GM12878 (cell line): Measurements from ENCODE around the gene TTF2. TPM values are rescaled to one million over a fixed set of nuclear protein-coding genes. Genes with fewer than 3 reads are reported as not detected.
A peak's percentile ranks its signal among the peaks of the same experiment; 100 is the strongest.

ENCODE experiments used
- ATAC-seq: fragments of 200-7000 bp; cut with Tn5 transposase; 3 replicates; pipeline ENCODE4 v1.9.1; 2020; ENCODE audit warnings: mild to moderate bottlenecking, moderate library complexity
- BruUV-seq: library from RNA; stranded (reverse); fragments of 400-500 nt; replicated peaks from 2 replicates; lab custom pipeline; 2021; lab: Mats Ljungman, UMichigan
- CTCF ChIA-PET: fragments of 300-600 bp; sonication (Branson Sonifier 250); formaldehyde crosslinking; extraction: SDS; loops from one replicate; lab custom pipeline; 2021; ENCODE audit warnings: inconsistent platforms; lab: Yijun Ruan, JAX
- POLR2A ChIA-PET: fragments of 350-600 bp; formaldehyde crosslinking; extraction: SDS; loops from one replicate; lab custom pipeline; 2021; ENCODE audit warnings: inconsistent platforms; lab: Charles Lee
- RAD21 ChIA-PET: fragments of 300-600 bp; sonication (Branson Sonifier 250); formaldehyde crosslinking; loops from one replicate; lab custom pipeline; 2023; ENCODE audit warnings: antibody characterized with exemption; ENCODE audit not compliant: unreplicated experiment; lab: Charles Lee
- SMC1A ChIA-PET: fragments of 300-600 bp; sonication (Branson Sonifier 250); formaldehyde crosslinking; loops from one replicate; lab custom pipeline; 2023; ENCODE audit not compliant: unreplicated experiment, uncharacterized antibody; lab: Charles Lee
- DNase-seq: peaks from one replicate; pipeline ENCODE4 v3.0.0-alpha.2; 2011; ENCODE audit warnings: low read depth, low spot score
- FAIRE-seq: peaks from 3 replicates; lab custom pipeline; 2011; peaks lifted over from hg19 to GRCh38; lab: Jason Lieb, UNC
- H2AFZ ChIP-seq: 2 replicates; pipeline ENCODE4 v1.6.0; 2011; ENCODE audit warnings: low read depth, low read length, control low read depth; ENCODE audit not compliant: control insufficient read depth
- H3K27ac ChIP-seq: 2 replicates; pipeline ENCODE4 v1.5.1; 2011; ENCODE audit warnings: control low read depth; ENCODE audit not compliant: control insufficient read depth, insufficient read depth
- H3K27me3 ChIP-seq, 2 experiments: replicated peaks in 1 of 2; 2 replicates each; pipeline versions ENCODE4 v1.6.0 to v1.6.1; 2011; ENCODE audit warnings: low read length in 1 of 2; ENCODE audit not compliant: control insufficient read depth in 2 of 2, insufficient read depth in 2 of 2
- H3K36me3 ChIP-seq, 2 experiments: 2 replicates each; pipeline ENCODE4 v1.5.1; 2011; ENCODE audit warnings: low read length in 1 of 2; ENCODE audit not compliant: control insufficient read depth in 2 of 2, insufficient read depth in 2 of 2
- H3K4me1 ChIP-seq: 2 replicates; pipeline ENCODE4 v1.6.1; 2011; ENCODE audit warnings: mild to moderate bottlenecking, low read length, moderate library complexity, mixed read lengths; ENCODE audit not compliant: control insufficient read depth, insufficient read depth
- H3K4me2 ChIP-seq: 2 replicates; pipeline ENCODE4 v1.6.0; 2011; ENCODE audit warnings: control low read depth; ENCODE audit not compliant: control insufficient read depth, insufficient read depth
- H3K4me3 ChIP-seq: fragments of 200-600 bp; sonication (generic); 2 replicates; pipeline ENCODE4 v1.5.1; 2016
- H3K79me2 ChIP-seq: 2 replicates; pipeline ENCODE4 v1.6.0; 2011; ENCODE audit warnings: low read length; ENCODE audit not compliant: control insufficient read depth, insufficient read depth
- H3K9ac ChIP-seq: 2 replicates; pipeline ENCODE4 v1.8.0; 2011; ENCODE audit warnings: low read length, control low read depth, mixed read lengths; ENCODE audit not compliant: control insufficient read depth, insufficient read depth
- H3K9me3 ChIP-seq: replicated peaks from 3 replicates; pipeline ENCODE4 v1.5.1; 2011; ENCODE audit warnings: mild to moderate bottlenecking, low read length; ENCODE audit not compliant: control insufficient read depth, insufficient read depth
- H4K20me1 ChIP-seq: 2 replicates; pipeline ENCODE4 v1.6.0; 2011; ENCODE audit not compliant: control insufficient read depth, insufficient read depth
- CHD2 ChIP-seq: IDR thresholded peaks from 2 replicates; pipeline ENCODE4 v1.6.1; 2011; ENCODE audit warnings: low read depth, low read length, improper control_type of control experiment, borderline replicate concordance
- CTCF ChIP-seq, 3 experiments: IDR thresholded peaks in 2 of 3; conservative IDR thresholded peaks in 1 of 3; 2 replicates each; pipeline ENCODE4 v1.5.1; 2011; ENCODE audit warnings: low read depth in 3 of 3, low read length in 3 of 3, mild to moderate bottlenecking in 3 of 3, control low read depth in 2 of 3, moderate library complexity in 2 of 3, inconsistent platforms in 1 of 3, mixed read lengths in 1 of 3; ENCODE audit not compliant: control insufficient read depth in 2 of 3, insufficient read depth in 1 of 3; ENCODE audit errors: extremely low read depth in 1 of 3
- FOS ChIP-seq: IDR thresholded peaks from 3 replicates; pipeline ENCODE4 v1.6.1; 2011; ENCODE audit warnings: borderline replicate concordance; ENCODE audit not compliant: insufficient read length; ENCODE audit errors: extremely low read depth
- IRF4 ChIP-seq: IDR thresholded peaks from 2 replicates; pipeline ENCODE4 v1.6.1; 2011; ENCODE audit warnings: low read depth, low read length
- IRF5 ChIP-seq: fragments of 450-650 bp; IDR thresholded peaks from 2 replicates; pipeline ENCODE4 v1.6.1; 2017; ENCODE audit warnings: borderline replicate concordance
- MXI1 ChIP-seq: fragments of 150-350 bp; IDR thresholded peaks from 2 replicates; pipeline ENCODE4 v1.6.1; 2011; ENCODE audit warnings: low read depth, mild to moderate bottlenecking, inconsistent platforms, low read length, improper control_type of control experiment
- NBN ChIP-seq: fragments of 450-650 bp; IDR thresholded peaks from 2 replicates; pipeline ENCODE4 v1.6.1; 2016
- NFYB ChIP-seq: IDR thresholded peaks from 2 replicates; pipeline ENCODE4 v1.6.1; 2011; ENCODE audit warnings: low read depth, mild to moderate bottlenecking, low read length, improper control_type of control experiment, moderate library complexity; ENCODE audit not compliant: insufficient read depth
- NR2C2 ChIP-seq: IDR thresholded peaks from 2 replicates; pipeline ENCODE4 v1.6.1; 2011; ENCODE audit warnings: borderline replicate concordance, low read depth; ENCODE audit not compliant: control insufficient read depth, insufficient read length
- RAD21 ChIP-seq: IDR thresholded peaks from 2 replicates; pipeline ENCODE4 v1.6.1; 2011; ENCODE audit warnings: mild to moderate bottlenecking, low read depth, low read length, moderate library complexity; ENCODE audit not compliant: insufficient read depth
- SMAD1 ChIP-seq: fragments of 450-650 bp; IDR thresholded peaks from 2 replicates; pipeline ENCODE4 v1.6.1; 2018; ENCODE audit warnings: mild to moderate bottlenecking, low read depth; ENCODE audit not compliant: partially characterized antibody
- SMARCA5 ChIP-seq: fragments of 450-650 bp; IDR thresholded peaks from 2 replicates; pipeline ENCODE4 v1.6.1; 2017; ENCODE audit warnings: mild to moderate bottlenecking
- SMC3 ChIP-seq: IDR thresholded peaks from 2 replicates; pipeline ENCODE4 v1.6.1; 2011; ENCODE audit warnings: low read length, improper control_type of control experiment, borderline replicate concordance
- YY1 ChIP-seq: IDR thresholded peaks from 2 replicates; pipeline ENCODE4 v1.6.1; 2011; ENCODE audit warnings: low read depth, mild to moderate bottlenecking, low read length
- WGBS: methylation state at CpG from one replicate; pipeline ENCODE4 v1.1.6; 2016; ENCODE audit warnings: low lambda C conversion rate; ENCODE audit not compliant: insufficient replicate concordance, insufficient coverage; ENCODE audit errors: missing lambda C conversion rate; 5-methylcytosine and 5-hydroxymethylcytosine counted together
- in situ Hi-C: fragments of 300-500 bp; cut with MboI; formaldehyde crosslinking; loops from 9 replicates; pipeline ENCODE4 v1.14.3; 2018; ENCODE audit warnings: mixed read lengths
- intact Hi-C: fragments of 100-400 bp; cut with micrococcal nuclease; formaldehyde crosslinking; loops from one replicate; pipeline ENCODE4 v1.14.2; 2022; ENCODE audit not compliant: unreplicated experiment
- polyA plus RNA-seq, 11 experiments: library from polyadenylated mRNA; depleted of rRNA in 4 of 11; unstranded in 6 of 11; stranded (reverse) in 5 of 11; fragments of >200 nt; fragmentation: Nextera tagmentation in 4 of 11; fragmentation: Illumina TruSeq in 1 of 11; extraction: Ambion mirVana in 4 of 11; extraction: Trizol in 1 of 11; gene quantifications; 1 replicate in 1 of 11; 2 replicates in 10 of 11; pipeline versions ENCODE4 v1.2.1 to v1.2.3, GENCODE V29; 2011 to 2016; ENCODE audit warnings: inconsistent platforms in 2 of 11, missing spikeins in 2 of 11, low read depth in 1 of 11
- total RNA-seq, 4 experiments: library from RNA; depleted of rRNA in 3 of 4; stranded (reverse); fragments of >200 nt in 3 of 4; fragmentation: Illumina TruSeq in 1 of 4; extraction: Trizol in 1 of 4; gene quantifications; 2 replicates each; pipeline versions ENCODE4 v1.2.1 to v1.2.3, GENCODE V29; 2013 to 2021

TTF2 gene
- total and polyA plus RNA-seq, 10 of the 15 experiments (the other 5 are each of a cell fraction or from before 2014, with no cell fraction given) = 17.7 to 134 (median 78.2) TPM

- H3K4me2 ChIP-seq = peak overlapping the region; percentile 38; the same call in 1 of the 2 replicates
- FAIRE-seq = no peak
- peaks cover 12% of the 10 kb centered on the region for H3K4me1 ChIP-seq
- H3K9me3 ChIP-seq = no peaks in the 10 kb centered on the region
- no peak overlapping the region for H2AFZ ChIP-seq
- no peaks in the 10 kb centered on the region for H3K27me3 ChIP-seq
- 0 out of 2 replicates have a peak overlapping the region, but pooled peaks have one; percentile 29 for H3K27ac ChIP-seq
- peaks cover 2% of the 10 kb centered on the region; the same call in 1 of the 2 replicates for H4K20me1 ChIP-seq
- WGBS = 66% methylated on average over 6 of the region's 6 CpGs
- no peak overlapping the region for H3K9ac ChIP-seq
- TF ChIP-seq IRF4 = 0 out of 2 replicates have a peak, but pooled peaks have one; percentile 33
- TF ChIP-seq RAD21 = peak; percentile 83
- no peak for TF ChIP-seq NBN
- TF ChIP-seq NR2C2 = no peak
- peak; percentile 75 for TF ChIP-seq SMC3
- TF ChIP-seq FOS = no peak
- no peak for TF ChIP-seq NFYB
- no peak for TF ChIP-seq CHD2
- TF ChIP-seq IRF5 = no peak
- TF ChIP-seq SMARCA5 = peak; percentile 64; the same call in 1 of the 2 replicates
- no peak for TF ChIP-seq SMAD1
- TF ChIP-seq MXI1 = 0 out of 2 replicates have a peak, but pooled peaks have one; percentile 34
- peak; percentile 58 to 77 (median 61) for TF ChIP-seq CTCF (IDR thresholded peaks at IDR 0.05 in 2 of 3, conservative IDR thresholded peaks at IDR 0.05 in 1 of 3; ENCODE audit: control insufficient read depth in 2 of 3, extremely low read depth in 1 of 3, insufficient read depth in 1 of 3, low read depth in 3 of 3, low read length in 3 of 3)
- peak; percentile 89 for TF ChIP-seq YY1
- in situ Hi-C loops = no loop called here
- ChIA-PET CTCF (interaction anchor here (0.6 to 9.1 kb wide), 22 partner anchors 11 to 692 kb away, joined by 3 to 167 read pairs (median 4); no protein-coding TSS in a partner anchor), SMC1A (interaction anchor here (0.8 to 6.9 kb wide), 15 partner anchors 7 to 690 kb away, joined by 3 to 49 read pairs (median 6); partner anchors contain the start of genes CD101 and TTF2), RAD21 (interaction anchor here (0.6 to 6.3 kb wide), 10 partner anchors 16 to 844 kb away, joined by 3 to 53 read pairs (median 4); no protein-coding TSS in a partner anchor), POLR2A (interaction anchor here (1.9 kb wide), 1 partner anchor 61 kb away, joined by 7 read pairs; no protein-coding TSS in a partner anchor)
- ATAC-seq = peak; percentile 69
- H3K36me3 ChIP-seq = peaks cover 0 to 10% of the 10 kb centered on the region in 2 experiments
- intact Hi-C loops = loop anchor here (2.0 to 10.0 kb wide), 3 partner anchors 61 to 297 kb away; partner anchors contain the start of gene MAN1A2
- peak; percentile 28 for DNase-seq
- H3K79me2 ChIP-seq = peaks cover 74% of the 10 kb centered on the region
- no peak overlapping the region for H3K4me3 ChIP-seq
- no TSS peak for BruUV-seq
Observed at GRCh38 chr1:117067533-117068370, 7.6 kb downstream of the TTF2 start.
